Uterus (tissue), 2 donors: ENCODE data around the gene CACNB4.

Experiments
- POLR2A ChIP-seq, 2 donors: fragments of 450-650 bp; IDR thresholded peaks; one replicate each; pipeline ENCODE4 v1.6.1; 2016; ENCODE audit warnings: antibody characterized with exemption in 2 of 2, mild to moderate bottlenecking in 1 of 2, moderate library complexity in 1 of 2
- TF ChIP-seq, protein P1 (sequence below), 4 experiments: fragments of 200-600 bp in 2 of 4; fragments of 450-650 bp in 2 of 4; sonication (generic) in 2 of 4; IDR thresholded peaks; one replicate each; pipeline ENCODE4 v1.5.1; 2016 to 2019; ENCODE audit warnings: antibody characterized with exemption in 4 of 4, mild to moderate bottlenecking in 2 of 4, moderate library complexity in 1 of 4

DNA sequence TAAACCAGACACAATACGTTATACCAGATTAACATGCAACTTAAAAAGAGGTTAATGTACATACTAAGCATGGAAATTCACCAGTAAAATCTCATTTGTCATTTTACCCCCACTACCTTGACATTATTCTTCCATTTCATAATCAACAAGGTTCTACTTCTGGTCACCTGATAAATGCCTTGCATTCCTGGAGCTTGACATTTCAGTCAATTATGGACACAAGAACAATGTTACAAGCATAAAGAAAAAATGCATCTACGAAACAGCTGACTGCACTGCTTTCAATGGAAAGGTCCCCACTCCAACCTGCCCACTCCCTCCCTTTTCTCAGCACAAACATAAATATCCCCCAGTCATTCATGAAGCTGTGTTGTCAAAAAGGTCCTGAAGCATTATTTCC lies 302.1 kb downstream of the CACNB4 start:
- no peak for TF ChIP-seq POLR2A (IDR thresholded peaks at IDR 0.05)
- TF ChIP-seq, protein P1, sequence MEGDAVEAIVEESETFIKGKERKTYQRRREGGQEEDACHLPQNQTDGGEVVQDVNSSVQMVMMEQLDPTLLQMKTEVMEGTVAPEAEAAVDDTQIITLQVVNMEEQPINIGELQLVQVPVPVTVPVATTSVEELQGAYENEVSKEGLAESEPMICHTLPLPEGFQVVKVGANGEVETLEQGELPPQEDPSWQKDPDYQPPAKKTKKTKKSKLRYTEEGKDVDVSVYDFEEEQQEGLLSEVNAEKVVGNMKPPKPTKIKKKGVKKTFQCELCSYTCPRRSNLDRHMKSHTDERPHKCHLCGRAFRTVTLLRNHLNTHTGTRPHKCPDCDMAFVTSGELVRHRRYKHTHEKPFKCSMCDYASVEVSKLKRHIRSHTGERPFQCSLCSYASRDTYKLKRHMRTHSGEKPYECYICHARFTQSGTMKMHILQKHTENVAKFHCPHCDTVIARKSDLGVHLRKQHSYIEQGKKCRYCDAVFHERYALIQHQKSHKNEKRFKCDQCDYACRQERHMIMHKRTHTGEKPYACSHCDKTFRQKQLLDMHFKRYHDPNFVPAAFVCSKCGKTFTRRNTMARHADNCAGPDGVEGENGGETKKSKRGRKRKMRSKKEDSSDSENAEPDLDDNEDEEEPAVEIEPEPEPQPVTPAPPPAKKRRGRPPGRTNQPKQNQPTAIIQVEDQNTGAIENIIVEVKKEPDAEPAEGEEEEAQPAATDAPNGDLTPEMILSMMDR (IDR thresholded peaks at IDR 0.05), result no peak
